ENCODE data around the gene PPP1R9A.

- TF ChIP-seq, protein P1, sequence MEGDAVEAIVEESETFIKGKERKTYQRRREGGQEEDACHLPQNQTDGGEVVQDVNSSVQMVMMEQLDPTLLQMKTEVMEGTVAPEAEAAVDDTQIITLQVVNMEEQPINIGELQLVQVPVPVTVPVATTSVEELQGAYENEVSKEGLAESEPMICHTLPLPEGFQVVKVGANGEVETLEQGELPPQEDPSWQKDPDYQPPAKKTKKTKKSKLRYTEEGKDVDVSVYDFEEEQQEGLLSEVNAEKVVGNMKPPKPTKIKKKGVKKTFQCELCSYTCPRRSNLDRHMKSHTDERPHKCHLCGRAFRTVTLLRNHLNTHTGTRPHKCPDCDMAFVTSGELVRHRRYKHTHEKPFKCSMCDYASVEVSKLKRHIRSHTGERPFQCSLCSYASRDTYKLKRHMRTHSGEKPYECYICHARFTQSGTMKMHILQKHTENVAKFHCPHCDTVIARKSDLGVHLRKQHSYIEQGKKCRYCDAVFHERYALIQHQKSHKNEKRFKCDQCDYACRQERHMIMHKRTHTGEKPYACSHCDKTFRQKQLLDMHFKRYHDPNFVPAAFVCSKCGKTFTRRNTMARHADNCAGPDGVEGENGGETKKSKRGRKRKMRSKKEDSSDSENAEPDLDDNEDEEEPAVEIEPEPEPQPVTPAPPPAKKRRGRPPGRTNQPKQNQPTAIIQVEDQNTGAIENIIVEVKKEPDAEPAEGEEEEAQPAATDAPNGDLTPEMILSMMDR (IDR thresholded peaks at IDR 0.05; ENCODE audit: poor library complexity, severe bottlenecking): no peak
- TF ChIP-seq POLR2AphosphoS5 (IDR thresholded peaks at IDR 0.05) (no peak), MXI1 (conservative IDR thresholded peaks at IDR 0.05; ENCODE audit: poor library complexity, severe bottlenecking) (no peak), REST (IDR thresholded peaks at IDR 0.05; ENCODE audit: borderline replicate concordance) (no peak)
These were observed 3.4 kb upstream of the PPP1R9A start for GRCh38 chr7:94903971-94904370.

Measured in neural cell (in vitro differentiated cells).